Tibial nerve (tissue), 4 donors: ENCODE measurements around the gene RAD23A.

Experiments
- CTCF ChIP-seq, 5 experiments: fragments of 200-600 bp in 3 of 5; fragments of 450-650 bp in 2 of 5; sonication (generic) in 3 of 5; IDR thresholded peaks; one replicate each; pipeline ENCODE4 v1.5.1; 2016 to 2019; ENCODE audit warnings: antibody characterized with exemption in 5 of 5, mild to moderate bottlenecking in 3 of 5, moderate library complexity in 2 of 5
- EP300 ChIP-seq, 2 donors: sonication (generic); formaldehyde crosslinking; IDR thresholded peaks; one replicate each; pipeline ENCODE4 v1.6.1; 2017; ENCODE audit warnings: antibody characterized with exemption in 2 of 2, mild to moderate bottlenecking in 1 of 2
- POLR2A ChIP-seq, 2 donors: fragments of 450-650 bp; IDR thresholded peaks; one replicate each; pipeline ENCODE4 v1.6.1; 2017; ENCODE audit warnings: antibody characterized with exemption in 2 of 2, mild to moderate bottlenecking in 2 of 2, moderate library complexity in 2 of 2

DNA sequence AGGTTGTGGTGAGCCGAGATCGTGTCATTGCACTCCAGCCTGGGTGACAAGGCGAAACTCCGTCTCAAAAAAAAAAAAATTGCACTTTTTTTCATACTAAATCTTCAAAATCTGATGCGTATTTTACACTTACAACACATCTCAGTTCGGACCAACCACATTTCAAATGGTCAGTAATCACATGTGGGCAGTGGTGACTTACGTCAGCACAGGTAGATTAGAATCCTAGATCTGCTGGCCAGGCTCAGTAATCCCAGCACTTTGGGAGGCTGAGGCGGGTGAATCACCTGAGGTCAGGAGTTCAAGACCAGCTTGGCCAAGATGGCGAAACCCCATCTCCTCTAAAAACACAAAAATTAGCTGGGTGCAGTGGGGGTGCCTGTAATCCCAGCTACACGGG, 10.6 kb upstream of the RAD23A start:
- no peak for TF ChIP-seq POLR2A (IDR thresholded peaks at IDR 0.05)
- no peak for TF ChIP-seq CTCF (IDR thresholded peaks at IDR 0.05)
- no peak for TF ChIP-seq EP300 (IDR thresholded peaks at IDR 0.05)
